Neural cell (in vitro differentiated cells): ENCODE measurements around the gene LRP2. TPM values are rescaled to one million over a fixed set of nuclear protein-coding genes. Genes with fewer than 3 reads are reported as not detected.

Source experiments
- H2AFZ ChIP-seq: fragments of 200-600, 300-800 bp; sonication (generic), shearing (Covaris generic); 2 replicates; pipeline ENCODE4 v1.6.0; 2014; ENCODE audit warnings: low read depth, mild to moderate bottlenecking, antibody characterized with exemption, low read length, moderate library complexity
- H3F3A ChIP-seq: fragments of 200-600 bp; shearing (Covaris generic); 2 replicates; pipeline ENCODE4 v1.6.1; 2016; ENCODE audit warnings: mild to moderate bottlenecking, moderate library complexity, mixed read lengths, antibody characterized with exemption, low read length; ENCODE audit not compliant: insufficient read depth, poor library complexity, severe bottlenecking
- H3K27ac ChIP-seq: fragments of 200-600, 300-800 bp; sonication (generic), shearing (Covaris generic); 2 replicates; pipeline ENCODE4 v1.5.1; 2014; ENCODE audit warnings: mild to moderate bottlenecking, low read length, moderate library complexity
- H3K27me3 ChIP-seq: fragments of 300-800, 200-600 bp; sonication (generic), shearing (Covaris generic); 2 replicates; pipeline ENCODE4 v1.6.0; 2014; ENCODE audit warnings: mild to moderate bottlenecking, low read depth, low read length, moderate library complexity; ENCODE audit not compliant: insufficient read depth
- H3K36me3 ChIP-seq: fragments of 300-800, 200-600 bp; sonication (generic), shearing (Covaris generic); 2 replicates; pipeline ENCODE4 v1.5.1; 2014; ENCODE audit warnings: mild to moderate bottlenecking, antibody characterized with exemption, low read length, moderate library complexity; ENCODE audit not compliant: insufficient read depth
- H3K4me2 ChIP-seq: fragments of 300-800, 200-600 bp; sonication (generic), shearing (Covaris generic); 2 replicates; pipeline ENCODE4 v1.6.0; 2014; ENCODE audit warnings: mild to moderate bottlenecking, low read length
- H3K4me3 ChIP-seq: fragments of 300-800, 200-600 bp; sonication (generic), shearing (Covaris generic); 2 replicates; pipeline ENCODE4 v1.5.1; 2014; ENCODE audit warnings: mild to moderate bottlenecking, low read length, moderate library complexity
- H3K79me2 ChIP-seq: fragments of 200-600 bp; shearing (Covaris generic); replicated peaks from 2 replicates; pipeline ENCODE4 v1.6.0; 2014; ENCODE audit warnings: mild to moderate bottlenecking, low read length, moderate library complexity; ENCODE audit not compliant: insufficient read depth
- H3K9ac ChIP-seq: fragments of 300-800, 200-600 bp; sonication (generic), shearing (Covaris generic); 2 replicates; pipeline ENCODE4 v1.6.1; 2016; ENCODE audit warnings: mild to moderate bottlenecking, low read length, mixed read lengths
- H3K9me2 ChIP-seq: fragments of 200-600 bp; shearing (Covaris generic); 2 replicates; pipeline ENCODE4 v1.6.1; 2016; ENCODE audit warnings: mild to moderate bottlenecking, low read length, mixed read lengths; ENCODE audit not compliant: insufficient read depth
- H3K9me3 ChIP-seq: fragments of 200-600, 300-800 bp; sonication (generic), shearing (Covaris generic); 2 replicates; pipeline ENCODE4 v1.6.1; 2016; ENCODE audit warnings: mild to moderate bottlenecking, mixed run types, low read length, moderate library complexity, mixed read lengths
- H4K20me1 ChIP-seq: fragments of 200-600 bp; shearing (Covaris generic); 2 replicates; pipeline ENCODE4 v1.6.1; 2016; ENCODE audit warnings: mild to moderate bottlenecking, mixed run types; ENCODE audit not compliant: insufficient read depth
- EP300 ChIP-seq: fragments of 450-650 bp; conservative IDR thresholded peaks from 2 replicates; pipeline ENCODE4 v1.6.1; 2014; ENCODE audit warnings: antibody characterized with exemption, mild to moderate bottlenecking, moderate library complexity; ENCODE audit not compliant: poor library complexity, severe bottlenecking
- EZH2 ChIP-seq: fragments of 200-600, 300-800 bp; shearing (Covaris generic), sonication (generic); IDR thresholded peaks from 2 replicates; pipeline ENCODE4 v1.6.1; 2014; ENCODE audit warnings: antibody characterized with exemption, low read length, borderline replicate concordance, mild to moderate bottlenecking; ENCODE audit not compliant: insufficient read depth, poor library complexity, severe bottlenecking
- MXI1 ChIP-seq: fragments of 450-650 bp; conservative IDR thresholded peaks from 2 replicates; pipeline ENCODE4 v1.6.1; 2014; ENCODE audit warnings: antibody characterized with exemption, mild to moderate bottlenecking; ENCODE audit not compliant: poor library complexity, severe bottlenecking
- POLR2AphosphoS5 ChIP-seq: IDR thresholded peaks from 2 replicates; pipeline ENCODE4 v1.6.1; 2012
- RAD21 ChIP-seq: fragments of 450-650 bp; conservative IDR thresholded peaks from 2 replicates; pipeline ENCODE4 v1.6.1; 2014; ENCODE audit warnings: antibody characterized with exemption, mild to moderate bottlenecking, moderate library complexity
- SMC3 ChIP-seq: fragments of 450-650 bp; conservative IDR thresholded peaks from 2 replicates; pipeline ENCODE4 v1.6.1; 2014; ENCODE audit warnings: antibody characterized with exemption, mild to moderate bottlenecking, moderate library complexity; ENCODE audit not compliant: poor library complexity
- TAF1 ChIP-seq: IDR thresholded peaks from 2 replicates; pipeline ENCODE4 v1.6.1; 2012; ENCODE audit warnings: low read depth
- polyA plus RNA-seq: library from polyadenylated mRNA; depleted of rRNA; stranded (reverse); fragments of >200 nt; gene quantifications from 2 replicates; pipeline ENCODE4 v1.2.3, GENCODE V29; 2014
- TF ChIP-seq, protein P1 (sequence below): fragments of 450-650 bp; IDR thresholded peaks from 2 replicates; pipeline ENCODE4 v1.5.1; 2014; ENCODE audit warnings: antibody characterized with exemption, mild to moderate bottlenecking, moderate library complexity; ENCODE audit not compliant: poor library complexity, severe bottlenecking
- TF ChIP-seq, protein P2 (sequence below): IDR thresholded peaks from 2 replicates; pipeline ENCODE4 v1.6.1; 2012; ENCODE audit warnings: borderline replicate concordance

LRP2 gene
- polyA plus RNA-seq, 1 donor from 2014 or later = 1.8 TPM

DNA sequence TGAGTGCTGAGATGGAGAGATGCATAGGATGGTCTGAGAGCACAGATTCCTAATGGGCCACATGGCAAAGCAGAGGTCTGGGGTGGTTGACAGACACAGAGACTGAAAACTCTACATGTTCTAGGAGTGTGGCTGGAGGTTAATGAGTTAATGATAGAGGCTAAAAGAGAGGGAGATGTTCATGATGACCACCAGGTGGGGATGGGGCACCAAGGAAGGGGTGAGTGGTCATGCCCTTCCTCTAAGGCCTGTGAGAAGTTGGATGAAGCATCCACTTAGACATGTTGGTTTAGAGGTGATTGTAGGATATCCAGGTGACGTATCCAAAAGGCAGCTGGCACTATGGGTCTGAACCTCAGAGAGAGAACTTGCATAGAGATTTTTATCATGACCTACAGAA lies 102.1 kb downstream of the LRP2 start:
- H3K27ac ChIP-seq = no peak overlapping the region
- H4K20me1 ChIP-seq = no peaks in the 10 kb centered on the region
- H3F3A ChIP-seq = no peaks in the 10 kb centered on the region
- H3K9ac ChIP-seq = no peak overlapping the region
- H3K36me3 ChIP-seq = no peaks in the 10 kb centered on the region
- no peaks in the 10 kb centered on the region for H3K9me2 ChIP-seq
- no peaks in the 10 kb centered on the region for H3K79me2 ChIP-seq
- H3K4me3 ChIP-seq = no peak overlapping the region
- no peak overlapping the region for H2AFZ ChIP-seq
- H3K9me3 ChIP-seq = no peaks in the 10 kb centered on the region
- no peak overlapping the region for H3K4me2 ChIP-seq
- TF ChIP-seq TAF1 = no peak
- TF ChIP-seq EP300 = no peak
- no peak for TF ChIP-seq EZH2
- TF ChIP-seq MXI1 = no peak
- TF ChIP-seq, protein P1, sequence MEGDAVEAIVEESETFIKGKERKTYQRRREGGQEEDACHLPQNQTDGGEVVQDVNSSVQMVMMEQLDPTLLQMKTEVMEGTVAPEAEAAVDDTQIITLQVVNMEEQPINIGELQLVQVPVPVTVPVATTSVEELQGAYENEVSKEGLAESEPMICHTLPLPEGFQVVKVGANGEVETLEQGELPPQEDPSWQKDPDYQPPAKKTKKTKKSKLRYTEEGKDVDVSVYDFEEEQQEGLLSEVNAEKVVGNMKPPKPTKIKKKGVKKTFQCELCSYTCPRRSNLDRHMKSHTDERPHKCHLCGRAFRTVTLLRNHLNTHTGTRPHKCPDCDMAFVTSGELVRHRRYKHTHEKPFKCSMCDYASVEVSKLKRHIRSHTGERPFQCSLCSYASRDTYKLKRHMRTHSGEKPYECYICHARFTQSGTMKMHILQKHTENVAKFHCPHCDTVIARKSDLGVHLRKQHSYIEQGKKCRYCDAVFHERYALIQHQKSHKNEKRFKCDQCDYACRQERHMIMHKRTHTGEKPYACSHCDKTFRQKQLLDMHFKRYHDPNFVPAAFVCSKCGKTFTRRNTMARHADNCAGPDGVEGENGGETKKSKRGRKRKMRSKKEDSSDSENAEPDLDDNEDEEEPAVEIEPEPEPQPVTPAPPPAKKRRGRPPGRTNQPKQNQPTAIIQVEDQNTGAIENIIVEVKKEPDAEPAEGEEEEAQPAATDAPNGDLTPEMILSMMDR = no peak
- TF ChIP-seq, protein P2, sequence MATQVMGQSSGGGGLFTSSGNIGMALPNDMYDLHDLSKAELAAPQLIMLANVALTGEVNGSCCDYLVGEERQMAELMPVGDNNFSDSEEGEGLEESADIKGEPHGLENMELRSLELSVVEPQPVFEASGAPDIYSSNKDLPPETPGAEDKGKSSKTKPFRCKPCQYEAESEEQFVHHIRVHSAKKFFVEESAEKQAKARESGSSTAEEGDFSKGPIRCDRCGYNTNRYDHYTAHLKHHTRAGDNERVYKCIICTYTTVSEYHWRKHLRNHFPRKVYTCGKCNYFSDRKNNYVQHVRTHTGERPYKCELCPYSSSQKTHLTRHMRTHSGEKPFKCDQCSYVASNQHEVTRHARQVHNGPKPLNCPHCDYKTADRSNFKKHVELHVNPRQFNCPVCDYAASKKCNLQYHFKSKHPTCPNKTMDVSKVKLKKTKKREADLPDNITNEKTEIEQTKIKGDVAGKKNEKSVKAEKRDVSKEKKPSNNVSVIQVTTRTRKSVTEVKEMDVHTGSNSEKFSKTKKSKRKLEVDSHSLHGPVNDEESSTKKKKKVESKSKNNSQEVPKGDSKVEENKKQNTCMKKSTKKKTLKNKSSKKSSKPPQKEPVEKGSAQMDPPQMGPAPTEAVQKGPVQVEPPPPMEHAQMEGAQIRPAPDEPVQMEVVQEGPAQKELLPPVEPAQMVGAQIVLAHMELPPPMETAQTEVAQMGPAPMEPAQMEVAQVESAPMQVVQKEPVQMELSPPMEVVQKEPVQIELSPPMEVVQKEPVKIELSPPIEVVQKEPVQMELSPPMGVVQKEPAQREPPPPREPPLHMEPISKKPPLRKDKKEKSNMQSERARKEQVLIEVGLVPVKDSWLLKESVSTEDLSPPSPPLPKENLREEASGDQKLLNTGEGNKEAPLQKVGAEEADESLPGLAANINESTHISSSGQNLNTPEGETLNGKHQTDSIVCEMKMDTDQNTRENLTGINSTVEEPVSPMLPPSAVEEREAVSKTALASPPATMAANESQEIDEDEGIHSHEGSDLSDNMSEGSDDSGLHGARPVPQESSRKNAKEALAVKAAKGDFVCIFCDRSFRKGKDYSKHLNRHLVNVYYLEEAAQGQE = no peak
- no peak for TF ChIP-seq RAD21
- no peak for TF ChIP-seq SMC3
- TF ChIP-seq POLR2AphosphoS5 = no peak
- H3K27me3 ChIP-seq = no peaks in the 10 kb centered on the region

DNA sequence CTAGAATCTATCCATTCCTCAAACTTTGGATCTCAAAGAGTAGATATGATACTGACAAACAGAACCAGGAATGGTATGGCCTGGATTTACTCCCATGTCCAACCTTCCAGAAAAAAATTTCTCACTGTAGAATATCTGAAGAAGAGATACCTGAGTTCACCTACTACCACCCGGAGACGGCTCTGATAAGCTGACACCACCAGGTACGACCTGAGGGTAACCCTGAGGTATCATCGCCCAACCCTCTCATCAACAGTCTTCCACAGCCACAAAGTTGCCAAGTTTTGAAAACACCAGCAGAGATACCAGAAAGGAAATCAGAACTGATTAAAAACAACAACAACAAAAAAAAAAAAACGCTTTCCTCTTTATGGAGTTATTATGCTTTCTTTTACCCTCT lies 102.9 kb downstream of the LRP2 start:
- Histone ChIP-seq H3K27ac (no peak overlapping the region), H3K79me2 (no peaks in the 10 kb centered on the region), H3K9me2 (no peaks in the 10 kb centered on the region), H4K20me1 (no peaks in the 10 kb centered on the region), H3K9ac (no peak overlapping the region), H3K9me3 (no peaks in the 10 kb centered on the region), H3K27me3 (no peaks in the 10 kb centered on the region), H3K4me3 (no peak overlapping the region), H2AFZ (no peak overlapping the region), H3F3A (no peaks in the 10 kb centered on the region), H3K36me3 (no peaks in the 10 kb centered on the region), H3K4me2 (no peak overlapping the region)
- no peak for TF ChIP-seq TAF1
- TF ChIP-seq POLR2AphosphoS5 = no peak
- no peak for TF ChIP-seq MXI1
- TF ChIP-seq, protein P1 = no peak
- no peak for TF ChIP-seq EP300
